Activated CD4-positive, alpha-beta T cell treated with anti-CD3 and anti-CD28 coated beads for 4 hours (primary cell): Measurements from ENCODE around the gene GDA.
"Not testable (repeated sequence)": the region's sequence is repeated elsewhere in the genome, so short reads cannot be mapped to it uniquely, and the experiment has no call there.

Experiments
- DNase-seq, 2 donors: peaks; one replicate each; pipeline ENCODE4 v3.0.0-alpha.2; 2020

The GDA gene

DNA sequence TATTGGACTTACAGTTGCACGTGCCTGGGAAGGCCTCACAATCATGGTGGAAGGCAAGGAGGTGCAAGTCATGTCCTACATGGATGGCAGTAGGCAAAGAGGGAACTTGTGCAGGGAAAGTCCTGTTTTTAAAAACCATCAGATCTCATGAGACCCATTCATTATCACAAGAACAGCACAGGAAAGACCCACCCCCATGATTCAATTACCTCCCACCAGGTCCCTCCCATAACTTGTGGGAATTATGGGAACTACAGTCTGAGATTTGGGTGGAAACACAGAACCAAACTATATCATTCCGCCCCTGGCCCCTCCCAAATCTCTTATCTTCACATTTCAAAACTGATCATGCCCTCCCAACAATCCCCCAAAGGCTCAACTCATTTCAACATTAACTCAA is 140.2 kb downstream of the GDA start:
- no peak for DNase-seq

DNA sequence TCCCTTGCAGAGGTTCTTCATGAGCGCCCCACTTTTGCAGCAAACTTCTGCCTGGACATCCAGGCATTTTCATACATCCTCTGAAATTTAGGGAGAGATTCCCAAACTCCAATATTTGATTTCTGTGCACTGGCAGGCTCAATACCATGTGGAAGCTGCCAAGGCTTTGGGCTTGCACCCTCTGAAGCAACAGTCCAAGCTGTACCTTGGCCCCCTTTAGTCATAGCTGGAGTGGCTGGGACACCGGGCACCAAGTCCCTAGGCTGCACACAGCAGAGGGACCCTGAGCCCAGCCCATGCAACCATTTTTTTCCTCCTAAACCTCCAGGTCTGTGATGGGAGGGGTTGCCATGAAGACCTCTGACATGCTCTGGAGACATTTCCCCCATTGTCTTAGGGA is 141.1 kb downstream of the GDA start:
- DNase-seq = no peak

DNA sequence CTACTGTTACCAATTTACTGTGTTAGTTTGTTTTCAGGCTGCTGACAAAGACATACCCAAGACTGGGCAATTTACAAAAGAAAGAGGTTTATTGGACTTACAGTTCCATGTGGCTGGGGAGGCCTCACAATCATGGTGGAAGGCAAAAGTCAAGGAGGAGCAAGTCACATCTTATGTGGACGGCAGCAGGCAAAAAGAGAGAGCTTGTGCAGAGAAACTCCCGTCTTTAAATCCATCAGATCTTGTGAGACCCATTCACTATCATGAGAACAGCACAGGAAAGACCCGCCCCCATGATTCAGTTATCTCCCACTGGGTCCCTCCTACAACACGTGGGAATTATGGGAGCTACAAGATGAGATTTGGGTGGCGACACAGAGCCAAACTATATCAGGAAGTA is 142.3 kb downstream of the GDA start:
- not testable (repeated sequence) for DNase-seq

DNA sequence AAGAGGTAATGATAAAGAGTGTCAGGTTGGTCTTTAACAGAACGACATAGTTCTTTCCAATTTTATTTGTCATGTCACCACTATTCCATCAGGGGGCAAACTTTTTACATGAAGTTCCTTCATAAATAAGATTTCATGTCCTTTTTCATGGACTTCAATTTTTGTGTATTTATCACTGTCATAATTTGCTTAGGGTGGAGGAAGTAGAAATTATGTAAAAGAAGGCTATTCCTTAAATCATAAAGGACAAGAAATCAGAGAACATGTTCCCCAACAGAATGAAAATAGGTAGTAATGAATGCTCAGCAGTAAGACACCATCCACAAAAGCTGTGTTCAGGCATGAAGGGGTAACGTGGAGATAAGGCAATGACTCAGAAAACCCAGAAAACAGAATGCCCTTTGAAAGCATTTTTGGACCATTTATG is 143.0 kb downstream of the GDA start:
- no peak for DNase-seq

DNA sequence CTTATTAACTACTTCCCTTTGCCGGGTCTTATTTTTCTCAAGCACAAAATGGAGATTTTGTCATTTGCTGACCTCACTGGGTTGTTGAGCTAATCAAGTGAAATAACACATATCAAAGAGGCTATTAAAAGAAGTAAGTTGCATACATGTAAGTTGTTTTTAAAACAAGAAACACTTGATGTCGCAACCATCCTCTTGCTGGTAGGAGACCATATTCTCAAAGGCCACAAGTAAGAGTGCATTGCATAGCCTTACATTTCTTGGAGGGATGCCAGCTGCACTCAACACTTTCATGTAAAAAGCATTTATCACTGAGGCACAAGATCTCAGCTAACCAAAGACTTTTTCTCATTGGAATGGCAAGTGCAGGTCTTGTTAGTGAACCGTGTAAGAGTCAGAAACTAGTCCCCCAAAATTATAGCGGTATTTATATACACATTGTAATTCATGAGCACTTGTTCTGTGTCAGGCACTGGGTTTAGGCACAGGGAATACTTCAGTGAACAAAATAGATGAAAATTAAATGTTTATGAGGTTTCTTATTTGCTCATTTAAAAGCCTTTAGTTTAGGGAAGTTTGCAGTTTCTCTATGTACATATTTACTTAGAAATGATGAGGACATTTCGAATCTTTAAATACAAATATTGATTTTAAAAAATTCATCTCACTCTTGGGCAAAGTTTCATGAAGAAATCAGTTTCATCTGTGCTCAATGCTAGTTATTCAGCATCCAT is 143.8 kb downstream of the GDA start:
- DNase-seq = no peak

DNA sequence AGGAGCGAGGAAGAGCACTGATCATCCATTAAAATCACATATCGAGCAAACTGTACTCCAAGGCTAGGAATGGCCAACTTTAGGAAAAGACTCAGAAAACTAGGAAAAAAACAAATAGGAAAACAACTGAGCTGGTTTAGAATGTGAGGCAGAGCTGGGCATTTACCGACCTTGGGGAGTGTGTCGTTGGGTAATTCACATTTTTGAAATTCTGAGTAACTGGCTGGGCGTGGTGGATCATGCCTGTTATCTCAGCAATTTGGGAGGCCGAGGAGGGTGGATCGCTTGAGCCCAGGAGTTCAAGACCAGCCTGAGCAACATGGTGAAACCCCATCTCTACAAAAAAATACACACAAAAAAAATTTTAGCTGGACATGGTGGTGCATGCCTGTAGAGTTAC is 145.7 kb downstream of the GDA start:
- DNase-seq = no peak

DNA sequence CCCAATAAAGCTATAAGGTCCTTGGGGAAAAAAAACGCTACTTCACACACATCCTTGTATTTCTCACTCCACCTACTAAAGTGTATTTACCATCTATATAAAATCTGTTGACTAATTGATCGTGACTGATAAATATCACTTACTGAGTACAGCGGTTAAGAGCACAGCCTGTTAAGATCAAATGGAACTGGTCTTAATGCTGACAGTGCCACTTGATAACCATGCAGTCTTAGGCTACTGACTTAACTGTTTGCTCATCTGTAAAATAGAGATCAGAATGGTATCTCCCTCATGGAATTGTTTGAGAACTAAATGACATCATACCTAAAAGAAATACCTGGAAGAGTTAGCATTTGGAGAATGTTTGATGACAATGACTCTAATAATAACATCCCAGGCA is 148.3 kb downstream of the GDA start:
- DNase-seq = no peak

DNA sequence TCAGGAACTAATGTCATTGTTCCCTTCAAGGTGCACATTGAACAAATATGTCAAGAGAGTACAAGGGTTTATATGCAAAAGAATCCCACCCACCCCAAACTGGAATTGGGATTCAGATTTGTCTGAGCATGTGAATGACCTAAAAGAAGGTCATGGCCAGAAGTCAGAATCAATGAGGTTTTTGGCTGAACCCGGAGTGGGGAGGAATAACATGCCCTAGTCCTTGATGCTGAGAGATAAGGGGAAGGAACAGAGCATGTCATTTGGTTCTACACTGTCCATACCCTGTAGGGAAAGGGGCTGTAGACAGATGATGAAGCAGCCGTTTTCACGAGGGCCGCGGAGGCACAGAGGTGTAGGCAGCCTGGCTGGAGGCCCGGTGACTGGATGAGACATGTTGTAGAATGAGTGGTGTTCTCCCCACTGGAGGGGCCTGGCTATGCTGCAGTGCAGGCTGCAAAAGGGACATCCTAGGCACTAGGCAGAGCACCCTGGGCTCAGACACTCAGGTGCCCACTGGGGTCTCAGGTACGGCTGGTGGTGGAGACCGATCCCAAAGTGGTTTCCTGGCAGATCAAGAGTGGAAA is 149.9 kb downstream of the GDA start:
- DNase-seq = no peak

DNA sequence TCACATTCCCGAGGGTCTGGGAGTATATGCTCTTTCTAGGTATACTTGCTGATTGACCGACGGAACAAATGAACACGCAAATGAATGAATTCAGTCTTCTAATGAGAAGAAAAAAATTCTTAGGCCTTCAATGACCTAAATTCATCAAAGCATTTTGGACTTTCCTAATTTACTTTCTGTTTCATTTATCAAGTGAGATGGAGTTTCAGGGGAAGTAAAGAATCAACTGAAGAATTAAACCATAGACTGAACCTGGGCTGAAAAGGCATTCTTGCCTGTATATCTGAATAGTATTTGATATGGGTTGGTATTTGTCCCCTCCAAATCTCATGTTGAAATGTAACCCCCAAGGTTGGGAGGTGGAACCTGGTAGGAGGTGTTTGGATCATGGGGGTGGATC is 151.6 kb downstream of the GDA start:
- no peak for DNase-seq
